Measurements from ENCODE around the gene TAF3.

TAF3 gene

GRCh38 chr10:7933262-7933661, 115.0 kb downstream of the TAF3 start:
- no peak for DNase-seq

- DNase-seq, result no peak
Observed at GRCh38 chr10:7933757-7934156, 115.5 kb downstream of the TAF3 start.

GRCh38 chr10:7937315-7937945, 119.1 kb downstream of the TAF3 start:
- DNase-seq, result no peak

GRCh38 chr10:7941576-7941975, 123.3 kb downstream of the TAF3 start:
- no peak for DNase-seq

GRCh38 chr10:7942316-7942715, 124.0 kb downstream of the TAF3 start:
- DNase-seq, result no peak

GRCh38 chr10:7942859-7943258, 124.6 kb downstream of the TAF3 start:
- no peak for DNase-seq

- no peak for DNase-seq
Observed at GRCh38 chr10:7944215-7944480, 125.8 kb downstream of the TAF3 start.

GRCh38 chr10:7944537-7944936, 126.2 kb downstream of the TAF3 start:
- no peak for DNase-seq

GRCh38 chr10:7945034-7945433, 126.7 kb downstream of the TAF3 start:
- DNase-seq, result no peak

- no peak for DNase-seq
Observed at GRCh38 chr10:7945469-7946187, 127.3 kb downstream of the TAF3 start.

GRCh38 chr10:7948371-7949000, 130.2 kb downstream of the TAF3 start:
- DNase-seq, result no peak

GRCh38 chr10:7950981-7951847, 132.9 kb downstream of the TAF3 start:
- no peak for DNase-seq

- no peak for DNase-seq
Observed at GRCh38 chr10:7952266-7952665, 134.0 kb downstream of the TAF3 start.

GRCh38 chr10:7953447-7953846, 135.1 kb downstream of the TAF3 start:
- no peak for DNase-seq

GRCh38 chr10:7955446-7955845, 137.1 kb downstream of the TAF3 start:
- DNase-seq, result no peak

- DNase-seq, result no peak
Observed at GRCh38 chr10:7956508-7956907, 138.2 kb downstream of the TAF3 start.

GRCh38 chr10:7957591-7957990, 139.3 kb downstream of the TAF3 start:
- no peak for DNase-seq

- no peak for DNase-seq
Observed at GRCh38 chr10:7958442-7958841, 140.1 kb downstream of the TAF3 start.

- DNase-seq, result no peak
Observed at GRCh38 chr10:7960108-7960507, 141.8 kb downstream of the TAF3 start.

- no peak for DNase-seq
Observed at GRCh38 chr10:7962592-7962991, 144.3 kb downstream of the TAF3 start.

GRCh38 chr10:7965457-7965856, 147.2 kb downstream of the TAF3 start:
- DNase-seq, result no peak

- DNase-seq, result no peak
Observed at GRCh38 chr10:7967035-7967434, 148.7 kb downstream of the TAF3 start.
